Posterior vena cava (tissue), 2 donors: ENCODE data around the gene CD99. TPM values are rescaled to one million over a fixed set of nuclear protein-coding genes. Genes with fewer than 3 reads are reported as not detected.

Source experiments
- DNase-seq: peaks from one replicate; pipeline ENCODE4 v3.0.0-alpha.2; 2020; ENCODE audit warnings: low spot score
- intact Hi-C, 2 donors: fragments of 100-400 bp; cut with DNase I; formaldehyde crosslinking; loops; one replicate each; pipeline versions ENCODE4 v1.14.1 to v1.14.2; 2022 to 2023
- long read RNA-seq, 2 donors: library from polyadenylated mRNA; unstranded; transcript quantifications; one replicate each; pipeline ENCODE4 v2.0.0, GENCODE V29; 2020 to 2021
- total RNA-seq, 2 donors: library from RNA; stranded (reverse); fragmentation: NEBNext Ultra II Directional; extraction: Animal tissue kit (Norgen Biotek cat#: 25700); gene quantifications; one replicate each; pipeline ENCODE4 v1.2.1, GENCODE V29; 2021
- donor health status: DM: yes; HTN: yes; CAD: no.
- donor health status: DM: yes; HTN: yes; CAD: no.

The CD99 gene
- 100 to 1,000 TPM; 298 to 369 TPM for total RNA-seq
- long read RNA-seq, donor 1, transcript CD99-212 (10 exons, 1,089 nt), result minor isoform, 11 of 137 reads
- long read RNA-seq, donor 1, transcript CD99-205 (10 exons, 1,291 nt), result major isoform, 85 of 137 reads
- long read RNA-seq, donor 1, transcript CD99-204 (9 exons, 892 nt), result minor isoform, 7 of 137 reads
- long read RNA-seq, donor 1, partial matches to known transcripts, result 8 of 137 reads
- long read RNA-seq, donor 1, other reads (novel, unspliced or antisense), result 25 of 137 reads
- long read RNA-seq, donor 2, transcript CD99-205 (10 exons, 1,291 nt), result major isoform, 614 of 763 reads
- long read RNA-seq, donor 2, transcript CD99-204 (9 exons, 892 nt), result minor isoform, 21 of 763 reads
- long read RNA-seq, donor 2, transcript CD99-212 (10 exons, 1,089 nt), result minor isoform, 58 of 763 reads
- long read RNA-seq, donor 2, partial matches to known transcripts, result 18 of 763 reads
- long read RNA-seq, donor 2, other reads (novel, unspliced or antisense), result 50 of 763 reads

- DNase-seq, result peak; percentile 97
- intact Hi-C loops, result no loop called here
These were observed at the start of gene CD99 for GRCh38 chrX:2690856-2691542. Gene CD99, plus strand, starts transcription at chrX:2691295. Its CDS starts 66 bp downstream, at chrX:2691361.

GRCh38 chrX:2642146-2642545 lies 48.9 kb upstream of the CD99 start:
- intact Hi-C loops, result loop anchor here in 1 of 2 donors (10.0 kb wide), 1 partner anchor 183 kb away; the partner anchor contains the start of gene GYG2
- no peak for DNase-seq

GRCh38 chrX:2642791-2643190 lies 48.3 kb upstream of the CD99 start:
- intact Hi-C loops, result loop anchor here in 1 of 2 donors (10.0 kb wide), 1 partner anchor 182 kb away; the partner anchor contains the start of gene GYG2
- DNase-seq, result no peak

- intact Hi-C loops, result loop anchor here in 1 of 2 donors (10.0 kb wide), 1 partner anchor 181 kb away; the partner anchor contains the start of gene GYG2
- DNase-seq, result no peak
These were observed 47.2 kb upstream of the CD99 start for GRCh38 chrX:2643880-2644279.

GRCh38 chrX:2645563-2645962 lies 45.5 kb upstream of the CD99 start:
- DNase-seq, result no peak
- intact Hi-C loops, result loop anchor here in 1 of 2 donors (10.0 kb wide), 1 partner anchor 179 kb away; the partner anchor contains the start of gene GYG2

GRCh38 chrX:2647627-2648026 lies 43.5 kb upstream of the CD99 start:
- intact Hi-C loops, result loop anchor here in 1 of 2 donors (10.0 kb wide), 1 partner anchor 177 kb away; the partner anchor contains the start of gene GYG2
- DNase-seq, result no peak

- intact Hi-C loops, result no loop called here
- DNase-seq, result no peak
These were observed 41.1 kb upstream of the CD99 start for GRCh38 chrX:2650037-2650436.

GRCh38 chrX:2650865-2651264 lies 40.2 kb upstream of the CD99 start:
- no peak for DNase-seq

GRCh38 chrX:2652106-2652505 lies 39.0 kb upstream of the CD99 start:
- intact Hi-C loops, result no loop called here
- no peak for DNase-seq

More at GRCh38 chrX:2650865-2651264, 40.2 kb upstream of the CD99 start:
- intact Hi-C loops, result no loop called here

GRCh38 chrX:2654436-2655340 lies 36.4 kb upstream of the CD99 start:
- intact Hi-C loops, result no loop called here

GRCh38 chrX:2656257-2656836 lies 34.7 kb upstream of the CD99 start:
- no peak for DNase-seq
- intact Hi-C loops, result no loop called here

More at GRCh38 chrX:2654436-2655340, 36.4 kb upstream of the CD99 start:
- no peak for DNase-seq

GRCh38 chrX:2657532-2658113 lies 33.5 kb upstream of the CD99 start:
- intact Hi-C loops, result no loop called here
- DNase-seq, result no peak

- intact Hi-C loops, result no loop called here
These were observed 32.4 kb upstream of the CD99 start for GRCh38 chrX:2658585-2659292.

GRCh38 chrX:2662586-2662985 lies 28.5 kb upstream of the CD99 start:
- no peak for DNase-seq
- intact Hi-C loops, result no loop called here

More at GRCh38 chrX:2658585-2659292, 32.4 kb upstream of the CD99 start:
- no peak for DNase-seq

GRCh38 chrX:2664502-2664901 lies 26.6 kb upstream of the CD99 start:
- intact Hi-C loops, result no loop called here

GRCh38 chrX:2665387-2666304 lies 25.4 kb upstream of the CD99 start:
- DNase-seq, result peak; percentile 14
- intact Hi-C loops, result no loop called here

More at GRCh38 chrX:2664502-2664901, 26.6 kb upstream of the CD99 start:
- DNase-seq, result peak; percentile 81

GRCh38 chrX:2666491-2666890 lies 24.6 kb upstream of the CD99 start:
- intact Hi-C loops, result no loop called here

More at GRCh38 chrX:2666491-2666890, 24.6 kb upstream of the CD99 start:
- no peak for DNase-seq
